H1 (cell line): ENCODE measurements around the gene CACNA2D3. TPM values are rescaled to one million over a fixed set of nuclear protein-coding genes. Genes with fewer than 3 reads are reported as not detected.

Source experiments
- CTCF ChIA-PET: fragments of 300-600 bp; sonication (Branson Sonifier 250); formaldehyde crosslinking; loops from one replicate; lab custom pipeline; 2021; ENCODE audit not compliant: partially characterized antibody; lab: Charles Lee
- POLR2A ChIA-PET: fragments of 300-600 bp; sonication (Branson Sonifier 250); formaldehyde crosslinking; loops from one replicate; lab custom pipeline; 2021; ENCODE audit warnings: inconsistent platforms; ENCODE audit not compliant: partially characterized antibody; lab: Charles Lee
- DNase-seq, 2 experiments: peaks; one replicate each; pipeline versions ENCODE4 v3.0.0 to v3.0.0-alpha.2; 2010 to 2022; ENCODE audit warnings: low spot score in 2 of 2, low read depth in 1 of 2, mixed read lengths in 1 of 2
- FAIRE-seq: peaks from 2 replicates; lab custom pipeline; 2011; peaks lifted over from hg19 to GRCh38; lab: Jason Lieb, UNC
- H2AFZ ChIP-seq: 2 replicates; pipeline ENCODE4 v1.8.1; 2012; ENCODE audit warnings: low read length, inconsistent platforms
- H2AK5ac ChIP-seq: 2 replicates; pipeline ENCODE4 v1.6.1; 2013; ENCODE audit warnings: low read depth, low read length
- H2BK120ac ChIP-seq: replicated peaks from 2 replicates; pipeline ENCODE3; 2013; ENCODE audit warnings: low read depth, low read length, inconsistent platforms
- H2BK12ac ChIP-seq: 2 replicates; pipeline ENCODE4 v1.6.1; 2013; ENCODE audit warnings: low read depth, low read length
- H2BK15ac ChIP-seq: 2 replicates; pipeline ENCODE4 v1.6.1; 2013; ENCODE audit warnings: low read length
- H2BK20ac ChIP-seq: 2 replicates; pipeline ENCODE4 v1.6.1; 2013; ENCODE audit warnings: low read length
- H2BK5ac ChIP-seq: 2 replicates; pipeline ENCODE4 v1.6.1; 2013; ENCODE audit warnings: low read depth, low read length
- H3K14ac ChIP-seq: 2 replicates; pipeline ENCODE4 v1.6.1; 2013; ENCODE audit warnings: inconsistent platforms; ENCODE audit not compliant: insufficient read length
- H3K18ac ChIP-seq: 2 replicates; pipeline ENCODE4 v1.6.1; 2013; ENCODE audit warnings: low read length; ENCODE audit errors: extremely low read depth
- H3K23ac ChIP-seq: 2 replicates; pipeline ENCODE4 v1.6.1; 2013; ENCODE audit warnings: inconsistent platforms; ENCODE audit not compliant: insufficient read length
- H3K23me2 ChIP-seq: 2 replicates; pipeline ENCODE4 v1.6.1; 2013; ENCODE audit warnings: low read depth, low read length
- H3K27ac ChIP-seq: 2 replicates; pipeline ENCODE4 v1.6.1; 2011; ENCODE audit warnings: low read depth, low read length, inconsistent platforms
- H3K27me3 ChIP-seq, 4 experiments: replicated peaks in 1 of 4; 1 replicate in 1 of 4; 2 replicates in 3 of 4; pipeline versions ENCODE4 v1.6.1 to v1.8.1; 2011 to 2013; ENCODE audit warnings: low read length in 3 of 4, mild to moderate bottlenecking in 3 of 4, inconsistent platforms in 2 of 4, mixed read lengths in 2 of 4, moderate library complexity in 1 of 4; ENCODE audit not compliant: control insufficient read depth in 3 of 4, insufficient read depth in 3 of 4; ENCODE audit errors: extremely low read depth in 1 of 4
- H3K36me3 ChIP-seq, 4 experiments: 2 replicates each; pipeline versions ENCODE4 v1.6.1 to v1.8.1; 2011 to 2013; ENCODE audit warnings: mild to moderate bottlenecking in 4 of 4, low read length in 3 of 4, moderate library complexity in 2 of 4, control low read depth in 1 of 4, inconsistent platforms in 1 of 4; ENCODE audit not compliant: insufficient read depth in 4 of 4, control insufficient read depth in 2 of 4
- H3K4ac ChIP-seq: replicated peaks from 2 replicates; pipeline ENCODE3; 2013; ENCODE audit warnings: low read length, low read depth, mixed read lengths, inconsistent platforms; ENCODE audit not compliant: insufficient read length
- H3K4me1 ChIP-seq, 4 experiments: replicated peaks in 1 of 4; 1 replicate in 1 of 4; 2 replicates in 3 of 4; pipeline versions ENCODE4 v1.6.1 to v1.8.1; 2011 to 2013; ENCODE audit warnings: low read length in 3 of 4, inconsistent platforms in 2 of 4, mixed read lengths in 1 of 4; ENCODE audit not compliant: insufficient read depth in 4 of 4, control insufficient read depth in 3 of 4
- H3K4me2 ChIP-seq, 2 experiments: 2 replicates each; pipeline versions ENCODE4 v1.6.1 to v1.8.1; 2011 to 2013; ENCODE audit warnings: low read depth in 2 of 2, low read length in 2 of 2, control low read depth in 1 of 2, inconsistent platforms in 1 of 2, mild to moderate bottlenecking in 1 of 2; ENCODE audit not compliant: insufficient read depth in 1 of 2
- H3K4me3 ChIP-seq, 4 experiments: fragments of 200-600, 300-600 bp in 1 of 4; sonication (generic), shearing (Covaris generic), sonication (Bioruptor Twin) in 1 of 4; 2 replicates each; pipeline versions ENCODE4 v1.5.1 to v1.8.1; 2011 to 2016; ENCODE audit warnings: low read length in 4 of 4, low read depth in 3 of 4, control low read depth in 2 of 4, inconsistent platforms in 2 of 4, mild to moderate bottlenecking in 2 of 4, mixed read lengths in 1 of 4, moderate library complexity in 1 of 4; ENCODE audit not compliant: insufficient read depth in 2 of 4; ENCODE audit errors: extremely low read depth in 1 of 4
- H3K56ac ChIP-seq: replicated peaks from 2 replicates; pipeline ENCODE3; 2013; ENCODE audit warnings: low read depth, mild to moderate bottlenecking, mixed read lengths, low read length, inconsistent platforms; ENCODE audit not compliant: insufficient read length
- H3K79me1 ChIP-seq: 2 replicates; pipeline ENCODE4 v1.6.1; 2013; ENCODE audit warnings: low read depth, low read length, control low read depth
- H3K79me2 ChIP-seq, 2 experiments: 2 replicates each; pipeline versions ENCODE4 v1.6.1 to v1.8.1; 2012 to 2013; ENCODE audit warnings: low read length in 2 of 2, mild to moderate bottlenecking in 2 of 2, inconsistent platforms in 1 of 2; ENCODE audit not compliant: insufficient read depth in 2 of 2, control insufficient read depth in 1 of 2
- H3K9ac ChIP-seq, 4 experiments: replicated peaks in 1 of 4; 1 replicate in 1 of 4; 2 replicates in 3 of 4; pipeline versions ENCODE4 v1.6.1 to v1.8.1; 2011 to 2013; ENCODE audit warnings: low read depth in 3 of 4, low read length in 3 of 4, control low read depth in 2 of 4, mild to moderate bottlenecking in 2 of 4, moderate library complexity in 2 of 4, inconsistent platforms in 1 of 4; ENCODE audit errors: extremely low read depth in 1 of 4
- H3K9me3 ChIP-seq, 2 experiments: 2 replicates each; pipeline versions ENCODE4 v1.6.1 to v1.8.1; 2012 to 2013; ENCODE audit warnings: mild to moderate bottlenecking in 2 of 2, moderate library complexity in 2 of 2, control low read depth in 1 of 2, inconsistent platforms in 1 of 2, low read depth in 1 of 2, low read length in 1 of 2, mixed read lengths in 1 of 2; ENCODE audit not compliant: insufficient read depth in 2 of 2
- H4K20me1 ChIP-seq, 2 experiments: replicated peaks in 1 of 2; 2 replicates each; pipeline versions ENCODE3 to v1.8.1; 2011 to 2013; ENCODE audit warnings: inconsistent platforms in 2 of 2, low read length in 2 of 2, mild to moderate bottlenecking in 1 of 2; ENCODE audit not compliant: insufficient read depth in 2 of 2, control insufficient read depth in 1 of 2
- H4K5ac ChIP-seq: 2 replicates; pipeline ENCODE4 v1.6.1; 2013; ENCODE audit warnings: low read length, low read depth, mixed read lengths, inconsistent platforms; ENCODE audit not compliant: insufficient read length
- H4K8ac ChIP-seq: 2 replicates; pipeline ENCODE4 v1.8.0; 2013; ENCODE audit warnings: mild to moderate bottlenecking, moderate library complexity, low read length, inconsistent platforms; ENCODE audit not compliant: insufficient read depth; ENCODE audit errors: extremely low read depth
- H4K91ac ChIP-seq: replicated peaks from 2 replicates; pipeline ENCODE3; 2013; ENCODE audit warnings: low read length, mixed read lengths, inconsistent platforms; ENCODE audit not compliant: insufficient read length
- ATF2 ChIP-seq: IDR thresholded peaks from 2 replicates; pipeline ENCODE4 v1.6.1; 2012; ENCODE audit warnings: low read length, inconsistent platforms
- E2F6 ChIP-seq: IDR thresholded peaks from 2 replicates; pipeline ENCODE4 v1.6.1; 2012; ENCODE audit warnings: inconsistent platforms
- EGR1 ChIP-seq: IDR thresholded peaks from 2 replicates; pipeline ENCODE4 v1.6.1; 2011; ENCODE audit warnings: low read depth, low read length, borderline replicate concordance
- EZH2 ChIP-seq: fragments of 200-600 bp; sonication (generic); IDR thresholded peaks from 2 replicates; pipeline ENCODE4 v1.7.1; 2012; ENCODE audit warnings: low read depth, mild to moderate bottlenecking, moderate library complexity, low read length, inconsistent platforms; ENCODE audit not compliant: severe bottlenecking
- GTF2F1 ChIP-seq: IDR thresholded peaks from 2 replicates; pipeline ENCODE4 v1.6.1; 2012; ENCODE audit warnings: low read depth, low read length, improper control_type of control experiment, borderline replicate concordance
- KDM4A ChIP-seq: IDR thresholded peaks from one replicate; pipeline ENCODE4 v1.7.1; 2012; ENCODE audit warnings: low read depth, mild to moderate bottlenecking, moderate library complexity, low read length, inconsistent platforms; ENCODE audit not compliant: severe bottlenecking
- NANOG ChIP-seq: IDR thresholded peaks from 2 replicates; pipeline ENCODE4 v1.6.1; 2011; ENCODE audit warnings: low read length, low read depth, mild to moderate bottlenecking, inconsistent platforms; ENCODE audit not compliant: insufficient read depth, poor library complexity, severe bottlenecking
- POLR2AphosphoS5 ChIP-seq: IDR thresholded peaks from 2 replicates; pipeline ENCODE4 v1.6.1; 2011; ENCODE audit warnings: low read depth, low read length
- RNF2 ChIP-seq: fragments of 200-900, 300-1000 bp; sonication (generic); IDR thresholded peaks from 2 replicates; pipeline ENCODE4 v1.7.1; 2016; ENCODE audit warnings: borderline replicate concordance, low read depth, mild to moderate bottlenecking, antibody characterized with exemption, low read length; ENCODE audit not compliant: poor library complexity, severe bottlenecking; ENCODE audit errors: missing control alignments
- WGBS, 2 experiments: shearing (Covaris generic) in 1 of 2; methylation state at CpG; one replicate each; pipeline versions ENCODE4 v1.1.6 to v1.1.7; 2013 to 2015; ENCODE audit warnings: low lambda C conversion rate in 2 of 2, mixed read lengths in 2 of 2, inconsistent platforms in 1 of 2, low coverage in 1 of 2, missing lambda C conversion rate in 1 of 2; ENCODE audit not compliant: insufficient replicate concordance in 2 of 2, insufficient coverage in 1 of 2, insufficient read length in 1 of 2; ENCODE audit errors: extremely low coverage in 1 of 2, missing lambda C conversion rate in 1 of 2; 5-methylcytosine and 5-hydroxymethylcytosine counted together
- polyA plus RNA-seq, 7 experiments: library from polyadenylated mRNA; depleted of rRNA in 3 of 7; stranded (reverse) in 5 of 7; unstranded in 2 of 7; fragments of >200 nt in 5 of 7; fragments of 200-250 nt in 2 of 7; gene quantifications; 1 replicate in 5 of 7; 2 replicates in 1 of 7; 4 replicates in 1 of 7; pipeline versions ENCODE4 v1.2.1 to v1.2.3, GENCODE V29; 2011 to 2013; ENCODE audit warnings: missing spikeins in 2 of 7, mixed read lengths in 2 of 7
- total RNA-seq: library from RNA; stranded (reverse); fragmentation: NEBNext Ultra II Directional; extraction: Animal tissue kit (Norgen Biotek cat#: 25700); gene quantifications from 2 replicates; pipeline ENCODE4 v1.2.1, GENCODE V29; 2021

CACNA2D3 gene
- total and polyA plus RNA-seq, 2 of the 8 experiments (the other 6 are each of a cell fraction or from before 2014, with no cell fraction given), result 1.5 to 1.8 TPM

- CTCF ChIA-PET, result no interaction called here
- TF ChIP-seq EGR1, result no peak
- no peak for TF ChIP-seq NANOG
- no peak for TF ChIP-seq POLR2AphosphoS5
- TF ChIP-seq GTF2F1, result no peak
- TF ChIP-seq E2F6, result no peak
- no peak for TF ChIP-seq RNF2
- no peak for TF ChIP-seq EZH2
- no peak for TF ChIP-seq KDM4A
- no peak for TF ChIP-seq ATF2
Observed at GRCh38 chr3:54901906-54902685, 779.7 kb downstream of the CACNA2D3 start.

More at GRCh38 chr3:54901906-54902685, 779.7 kb downstream of the CACNA2D3 start:
- 90% methylated on average over 4 of the region's 4 CpGs; no CpG with 5 or more reads in 1 of the 2 experiments for WGBS, 2 experiments
- H3K23me2 ChIP-seq, result no peaks in the 10 kb centered on the region
- H3K79me2 ChIP-seq, result no peaks in the 10 kb centered on the region
- H2BK15ac ChIP-seq, result no peak overlapping the region
- no peak overlapping the region for H2AFZ ChIP-seq
- H4K8ac ChIP-seq, result no peak overlapping the region
- H2AK5ac ChIP-seq, result no peak overlapping the region
- no peak overlapping the region for H3K4me2 ChIP-seq
- H3K23ac ChIP-seq, result no peak overlapping the region
- H3K79me1 ChIP-seq, result no peaks in the 10 kb centered on the region
- no peak overlapping the region for H3K4me3 ChIP-seq
- no peak overlapping the region for H2BK5ac ChIP-seq
- POLR2A ChIA-PET, result no interaction called here
- no peak overlapping the region for H4K5ac ChIP-seq
- H3K4me1 ChIP-seq, result no peaks in the 10 kb centered on the region
- H3K4ac ChIP-seq, result no peak overlapping the region
- H3K14ac ChIP-seq, result no peak overlapping the region
- H3K27ac ChIP-seq, result no peak overlapping the region
- H2BK20ac ChIP-seq, result no peak overlapping the region
- no peaks in the 10 kb centered on the region for H3K27me3 ChIP-seq
- no peak overlapping the region for H3K9ac ChIP-seq
- FAIRE-seq (no peak), DNase-seq (no peak)
- no peaks in the 10 kb centered on the region for H3K9me3 ChIP-seq
- H4K20me1 ChIP-seq, result no peaks in the 10 kb centered on the region
- H2BK120ac ChIP-seq, result no peak overlapping the region
- no peak overlapping the region for H4K91ac ChIP-seq
- no peaks in the 10 kb centered on the region for H3K36me3 ChIP-seq
- H3K18ac ChIP-seq, result no peak overlapping the region
- no peak overlapping the region for H2BK12ac ChIP-seq
- H3K56ac ChIP-seq, result no peak overlapping the region
